ENCODE measurements around the gene GSE1. TPM values are rescaled to one million over a fixed set of nuclear protein-coding genes. Genes with fewer than 3 reads are reported as not detected.

The GSE1 gene
- total RNA-seq, 6 experiments from 2014 or later, result 30.0 to 48.0 (median 38.8) TPM

DNA sequence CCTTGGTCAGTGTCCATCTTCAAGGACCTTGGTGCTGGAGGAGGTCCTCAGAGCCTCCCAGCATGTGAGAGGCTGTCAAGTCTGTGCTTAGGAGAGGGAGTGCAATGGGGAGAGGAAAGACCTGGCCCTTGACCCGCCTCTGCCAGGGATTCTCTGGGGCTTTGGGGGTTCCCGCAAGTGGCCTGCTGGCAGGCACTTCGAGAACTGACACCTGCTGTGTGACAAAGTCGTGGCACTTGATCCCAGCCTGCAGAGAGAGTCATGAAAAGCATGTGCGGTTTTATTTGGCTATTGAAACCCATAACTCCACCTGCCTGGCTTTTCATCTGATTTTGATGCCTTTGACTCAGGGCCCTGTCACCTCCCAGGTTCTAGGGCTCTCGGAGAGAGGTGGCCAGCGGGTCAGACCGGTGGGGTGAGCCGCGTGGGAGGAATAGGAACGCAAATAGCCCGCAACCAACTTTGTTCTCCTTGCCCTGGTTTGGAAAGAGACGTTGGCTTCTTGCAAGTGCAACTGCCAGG lies 42.8 kb upstream of the GSE1 start:
- no peaks in the 10 kb centered on the region for H3K27me3 ChIP-seq
- 28% methylated on average over 6 of the region's 13 CpGs for WGBS (ENCODE audit: insufficient coverage, low coverage, low lambda C conversion rate, missing lambda C conversion rate)
- DNase-seq (no peak), ATAC-seq (no peak)
- TF ChIP-seq, protein P1, sequence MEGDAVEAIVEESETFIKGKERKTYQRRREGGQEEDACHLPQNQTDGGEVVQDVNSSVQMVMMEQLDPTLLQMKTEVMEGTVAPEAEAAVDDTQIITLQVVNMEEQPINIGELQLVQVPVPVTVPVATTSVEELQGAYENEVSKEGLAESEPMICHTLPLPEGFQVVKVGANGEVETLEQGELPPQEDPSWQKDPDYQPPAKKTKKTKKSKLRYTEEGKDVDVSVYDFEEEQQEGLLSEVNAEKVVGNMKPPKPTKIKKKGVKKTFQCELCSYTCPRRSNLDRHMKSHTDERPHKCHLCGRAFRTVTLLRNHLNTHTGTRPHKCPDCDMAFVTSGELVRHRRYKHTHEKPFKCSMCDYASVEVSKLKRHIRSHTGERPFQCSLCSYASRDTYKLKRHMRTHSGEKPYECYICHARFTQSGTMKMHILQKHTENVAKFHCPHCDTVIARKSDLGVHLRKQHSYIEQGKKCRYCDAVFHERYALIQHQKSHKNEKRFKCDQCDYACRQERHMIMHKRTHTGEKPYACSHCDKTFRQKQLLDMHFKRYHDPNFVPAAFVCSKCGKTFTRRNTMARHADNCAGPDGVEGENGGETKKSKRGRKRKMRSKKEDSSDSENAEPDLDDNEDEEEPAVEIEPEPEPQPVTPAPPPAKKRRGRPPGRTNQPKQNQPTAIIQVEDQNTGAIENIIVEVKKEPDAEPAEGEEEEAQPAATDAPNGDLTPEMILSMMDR (IDR thresholded peaks at IDR 0.05), result no peak
- TF ChIP-seq POLR2A (IDR thresholded peaks at IDR 0.05), result no peak
- peak overlapping the region in 2 of 3 donors; percentile 11 to 48 for H3K27ac ChIP-seq
- no peaks in the 10 kb centered on the region for H3K36me3 ChIP-seq
- H3K4me1 ChIP-seq, result peaks cover 0 to 65% (median 22%) of the 10 kb centered on the region in 4 donors
- H3K4me3 ChIP-seq, result no peak overlapping the region
- intact Hi-C loops (cut with DNase I), result loop anchor here in 1 of 2 donors (5.0 kb wide), 1 partner anchor 37 kb away; no protein-coding TSS in a partner anchor
- H3K9me3 ChIP-seq, result no peaks in the 10 kb centered on the region

DNA sequence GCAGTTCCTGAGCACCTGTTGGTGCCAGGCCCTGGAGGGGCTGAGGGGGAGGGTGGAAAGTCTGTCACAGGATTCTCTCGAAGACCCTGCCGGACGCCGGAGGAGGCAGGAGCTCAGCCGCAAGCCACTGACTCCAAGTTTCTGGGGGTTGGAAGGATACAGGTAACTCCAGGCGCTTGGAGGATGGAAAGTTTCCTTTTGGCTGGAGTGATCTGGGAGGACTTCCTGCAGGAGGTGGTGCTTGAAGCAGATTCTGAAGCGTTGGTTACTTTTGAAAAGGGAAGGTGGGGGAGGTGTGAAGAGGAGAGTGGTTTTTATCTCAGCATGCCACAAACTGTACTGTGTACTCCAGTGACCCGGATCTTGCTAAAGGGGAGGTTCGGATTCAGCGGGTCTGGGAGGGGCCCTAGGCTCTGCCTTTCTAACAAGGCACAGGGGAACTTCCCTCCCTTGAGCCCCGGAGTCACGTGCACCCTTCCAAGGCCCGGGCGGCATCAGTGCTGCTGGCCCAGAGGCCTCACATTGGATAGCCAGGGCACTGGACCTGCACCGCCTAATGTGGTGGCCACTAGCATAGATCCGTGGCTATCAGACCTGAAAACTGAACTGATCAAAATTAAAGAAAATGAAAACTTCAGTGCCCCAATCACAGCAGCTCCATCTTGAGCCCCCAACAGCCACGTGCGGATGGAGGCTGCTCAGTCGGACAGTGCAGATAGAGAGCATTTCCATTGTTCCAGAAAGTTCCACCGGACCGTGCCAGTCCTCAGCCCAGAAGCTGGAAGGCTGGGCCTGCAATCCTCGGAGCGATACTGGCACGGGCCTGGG lies 42.2 kb upstream of the GSE1 start:
- Histone ChIP-seq H3K27ac (peak overlapping the region in 2 of 3 donors; percentile 11 to 51), H3K27me3 (no peaks in the 10 kb centered on the region), H3K4me1 (peaks cover 0 to 66% (median 22%) of the 10 kb centered on the region in 4 donors), H3K9me3 (no peaks in the 10 kb centered on the region), H3K4me3 (no peak overlapping the region), H3K36me3 (no peaks in the 10 kb centered on the region)
- 37% methylated on average over 17 of the region's 24 CpGs for WGBS (ENCODE audit: insufficient coverage, low coverage, low lambda C conversion rate, missing lambda C conversion rate)
- peak; percentile 63 to 78 (median 65) for DNase-seq
- TF ChIP-seq, protein P1 (IDR thresholded peaks at IDR 0.05), result no peak
- no peak for TF ChIP-seq POLR2A (IDR thresholded peaks at IDR 0.05)
- peak; percentile 25 to 66 (median 40) for ATAC-seq
- intact Hi-C loops (cut with DNase I), result loop anchor here in 1 of 2 donors (5.0 kb wide), 1 partner anchor 36 kb away; no protein-coding TSS in a partner anchor

DNA sequence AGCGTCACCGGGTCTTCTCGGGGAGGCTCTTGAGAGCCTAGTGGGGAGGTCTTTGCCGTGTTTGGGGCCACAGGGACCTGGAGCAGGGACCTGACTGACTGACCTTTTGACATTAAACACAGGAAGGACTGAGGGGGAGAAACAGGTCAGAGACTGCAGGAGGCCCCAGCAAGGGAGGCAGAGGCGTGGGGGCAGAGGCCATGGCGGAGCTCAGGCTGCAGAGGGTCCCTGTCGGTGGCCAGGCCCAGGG lies 41.6 kb upstream of the GSE1 start:
- DNase-seq, result no peak
- H3K4me1 ChIP-seq, result peaks cover 0 to 66% (median 22%) of the 10 kb centered on the region in 4 donors
- no peak overlapping the region for H3K4me3 ChIP-seq
- no peak for ATAC-seq
- peak overlapping the region in 1 of 3 donors; percentile 51 for H3K27ac ChIP-seq
- H3K36me3 ChIP-seq, result no peaks in the 10 kb centered on the region
- no peaks in the 10 kb centered on the region for H3K27me3 ChIP-seq
- 38% methylated on average over 1 of the region's 7 CpGs for WGBS (ENCODE audit: insufficient coverage, low coverage, low lambda C conversion rate, missing lambda C conversion rate)
- H3K9me3 ChIP-seq, result no peaks in the 10 kb centered on the region
- TF ChIP-seq POLR2A (IDR thresholded peaks at IDR 0.05), result no peak
- TF ChIP-seq, protein P1 (IDR thresholded peaks at IDR 0.05), result no peak
- intact Hi-C loops (cut with DNase I), result loop anchor here in 1 of 2 donors (5.0 kb wide), 1 partner anchor 36 kb away; no protein-coding TSS in a partner anchor

DNA sequence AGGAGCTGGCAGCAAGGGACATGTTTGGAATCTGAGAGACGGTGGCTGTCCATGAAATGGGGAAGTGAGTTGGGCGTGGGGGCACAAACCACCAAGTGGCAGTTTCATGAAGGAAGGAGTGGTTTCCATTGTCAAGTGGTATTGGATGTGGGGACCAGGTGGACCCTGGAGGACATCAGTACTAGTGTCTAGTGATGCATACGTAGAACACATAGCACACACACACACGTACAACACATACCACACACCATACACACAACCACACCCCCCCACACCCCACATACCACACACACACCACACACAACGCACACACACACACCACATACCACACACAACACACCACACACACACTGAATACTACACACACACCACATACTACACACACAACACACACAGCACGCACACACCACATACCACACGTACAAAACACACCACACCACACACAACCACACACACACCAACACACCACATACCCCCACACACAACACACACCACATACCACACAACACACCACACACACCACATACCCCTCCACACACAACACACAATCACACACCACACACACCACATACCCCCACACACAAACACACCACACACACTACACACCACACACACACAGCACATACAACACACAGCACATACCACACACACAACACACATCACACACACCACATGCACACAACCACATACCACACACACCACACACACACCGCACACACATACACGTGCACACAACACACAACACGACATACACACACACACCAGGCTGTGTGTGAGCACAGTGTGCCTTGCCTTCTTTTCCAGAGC lies 41.1 kb upstream of the GSE1 start:
- WGBS (ENCODE audit: insufficient coverage, low coverage, low lambda C conversion rate, missing lambda C conversion rate), result 78% methylated on average over 7 of the region's 10 CpGs
- TF ChIP-seq POLR2A (IDR thresholded peaks at IDR 0.05), result no peak
- TF ChIP-seq, protein P1 (IDR thresholded peaks at IDR 0.05), result no peak
- intact Hi-C loops (cut with DNase I), result loop anchor here in 1 of 2 donors (5.0 kb wide), 1 partner anchor 35 kb away; no protein-coding TSS in a partner anchor
- Histone ChIP-seq H3K27me3 (no peaks in the 10 kb centered on the region), H3K4me3 (no peak overlapping the region), H3K27ac (peak overlapping the region in 1 of 3 donors; percentile 51), H3K4me1 (peaks cover 0 to 66% (median 22%) of the 10 kb centered on the region in 4 donors), H3K9me3 (no peaks in the 10 kb centered on the region), H3K36me3 (no peaks in the 10 kb centered on the region)
- DNase-seq (no peak), ATAC-seq (peak in 1 of 4 donors; percentile 12)

All from right lobe of liver (tissue), 6 donors.